ENCODE measurements around the gene DNASE1L2. TPM values are rescaled to one million over a fixed set of nuclear protein-coding genes. Genes with fewer than 3 reads are reported as not detected.

The DNASE1L2 gene
- total and polyA plus RNA-seq, 2 of the 4 experiments (the other 2 are of a cell fraction): 0.18 to 0.75 TPM

GRCh38 chr16:2278956-2279800 is 42.9 kb downstream of the DNASE1L2 start (continued):
- no peak for TF ChIP-seq RFX5 (IDR thresholded peaks at IDR 0.05; ENCODE audit: low read depth, low read length)

DNA sequence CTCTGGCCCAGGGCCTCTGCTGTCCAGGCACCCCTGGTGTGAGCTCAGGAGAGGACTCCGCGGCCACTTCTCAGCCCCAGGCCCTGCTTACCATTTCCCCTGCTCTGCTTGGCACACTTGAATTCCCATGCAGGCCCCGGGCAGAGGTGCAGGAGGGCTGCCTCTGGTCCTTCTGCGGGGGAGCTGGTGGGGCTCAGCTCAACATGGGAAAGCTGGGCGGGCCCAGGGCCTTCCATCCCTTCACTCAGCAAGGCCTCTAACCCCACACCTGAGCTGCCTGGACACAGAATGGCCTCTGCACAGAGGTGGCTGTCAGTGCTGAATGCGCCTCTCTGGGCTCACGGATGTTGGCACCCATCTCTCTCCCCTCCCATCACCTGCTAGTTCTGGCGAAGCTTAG is 44.2 kb downstream of the DNASE1L2 start:
- Histone ChIP-seq H4K5ac (ENCODE audit: low read depth, low read length) (no peak overlapping the region), H3K56ac (ENCODE audit: extremely low read depth, insufficient read depth, low read length) (no peak overlapping the region), H3K79me1 (ENCODE audit: low read depth in 1 of 2, low read length in 2 of 2) (no peaks in the 10 kb centered on the region), H3K23ac (ENCODE audit: low read depth, low read length) (no peak overlapping the region), H3K36me3 (ENCODE audit: control insufficient read depth, insufficient read depth, low read length) (no peaks in the 10 kb centered on the region), H3K9me1 (ENCODE audit: insufficient read depth, low read length) (no peaks in the 10 kb centered on the region), H2AK5ac (ENCODE audit: low read depth, low read length) (no peak overlapping the region), H2BK15ac (ENCODE audit: low read depth, low read length) (no peak overlapping the region), H2BK120ac (ENCODE audit: low read depth, low read length) (no peak overlapping the region), H3K9ac (ENCODE audit: low read depth, low read length) (no peak overlapping the region), H3K18ac (ENCODE audit: low read depth, low read length) (no peak overlapping the region), H2AK9ac (replicated peaks; ENCODE audit: low read depth, low read length, poor library complexity) (no peak overlapping the region), H3K4me3 (ENCODE audit: insufficient read depth, low read depth, low read length) (no peak overlapping the region), H4K8ac (ENCODE audit: low read depth in 2 of 2, low read length in 2 of 2) (no peak overlapping the region), H3K9me3 (ENCODE audit: control insufficient read depth, insufficient read depth, low read length) (no peaks in the 10 kb centered on the region), H3K27ac (ENCODE audit: insufficient read depth, low read length) (no peak overlapping the region), H2BK20ac (ENCODE audit: low read depth, low read length) (no peak overlapping the region), H4K20me1 (ENCODE audit: insufficient read depth, low read length) (no peaks in the 10 kb centered on the region), H2BK5ac (ENCODE audit: low read depth, low read length, poor library complexity, severe bottlenecking) (no peak overlapping the region), H3K27me3 (ENCODE audit: control insufficient read depth, insufficient read depth, low read length) (peaks cover 37% of the 10 kb centered on the region), H3K4ac (ENCODE audit: low read depth, low read length) (no peak overlapping the region), H3K14ac (replicated peaks; ENCODE audit: low read depth, low read length) (no peak overlapping the region), H3K4me2 (ENCODE audit: low read depth, low read length) (no peak overlapping the region), H2AFZ (replicated peaks; ENCODE audit: low read length, poor library complexity) (no peak overlapping the region), H4K91ac (ENCODE audit: insufficient read depth, low read depth, low read length) (no peak overlapping the region), H3K4me1 (ENCODE audit: control insufficient read depth, insufficient read depth, low read length) (no peaks in the 10 kb centered on the region)
- DNase-seq (no peak), ATAC-seq (ENCODE audit: low read depth) (no peak)
- ChIA-PET POLR2A (ENCODE audit: unreplicated experiment) (no interaction called here), CTCF (no interaction called here)
- intact Hi-C loops (cut with micrococcal nuclease): no loop called here
- TF ChIP-seq MAZ (IDR thresholded peaks at IDR 0.05; ENCODE audit: borderline replicate concordance, low read depth, low read length): no peak
- no peak for TF ChIP-seq MAFK (IDR thresholded peaks at IDR 0.05; ENCODE audit: low read depth, low read length)
- no peak for TF ChIP-seq RCOR1 (IDR thresholded peaks at IDR 0.05; ENCODE audit: insufficient replicate concordance, low read length)
- no peak for TF ChIP-seq SMC3 (IDR thresholded peaks at IDR 0.05; ENCODE audit: low read depth, low read length)
- TF ChIP-seq RAD21 (IDR thresholded peaks at IDR 0.05; ENCODE audit: low read length): no peak
- no peak for TF ChIP-seq FOS (IDR thresholded peaks at IDR 0.05; ENCODE audit: low read depth, low read length)
- dilution Hi-C loops (cut with HindIII; ENCODE audit: low sequenced_read_pairs, unreplicated experiment): no loop called here
- 66% methylated on average over 3 of the region's 8 CpGs; no CpG with 5 or more reads in 1 of the 2 experiments for WGBS, 2 experiments (ENCODE audit: extremely low coverage in 2 of 2, insufficient read length in 1 of 2)
- in situ Hi-C loops (cut with MboI; ENCODE audit: low sequenced_read_pairs): no loop called here
- no TSS peak for BruUV-seq (replicated peaks)

Measured in IMR-90 (cell line).